ENCODE data around the gene ACAP3. TPM values are rescaled to one million over a fixed set of nuclear protein-coding genes. Genes with fewer than 3 reads are reported as not detected.

Gene ACAP3
- total RNA-seq, 1 experiment from 2014 or later, result 28.1 TPM

DNA sequence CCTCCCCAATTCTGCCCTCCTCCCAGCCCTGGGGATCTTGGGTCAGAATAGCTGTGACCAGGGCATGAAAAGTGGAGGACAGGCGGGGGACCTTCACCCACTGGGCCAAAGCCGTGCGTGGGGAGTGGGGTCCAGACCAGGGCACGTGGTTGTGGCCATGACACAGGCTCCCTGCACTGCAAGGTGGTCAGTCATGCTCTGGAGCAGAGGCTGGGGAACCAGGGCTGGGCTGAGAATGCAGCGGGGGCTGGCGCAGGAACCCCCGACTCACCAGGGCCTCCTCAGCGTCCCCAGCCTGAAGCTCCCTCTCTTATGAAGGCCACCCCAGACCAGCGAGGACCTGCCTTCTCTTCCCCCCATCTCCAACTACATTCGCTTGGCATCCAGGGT, 38.8 kb upstream of the ACAP3 start:
- no peaks in the 10 kb centered on the region for H3K9me3 ChIP-seq (ENCODE audit: low read length)
- H3K9ac ChIP-seq (ENCODE audit: low read length), result peak overlapping the region; percentile 99; the same call in 1 of the 2 replicates
- H3K9me2 ChIP-seq (replicated peaks; ENCODE audit: insufficient read depth, low read length), result no peaks in the 10 kb centered on the region
- H3K4me3 ChIP-seq (ENCODE audit: low read length), result peak overlapping the region; percentile 99; the same call in 1 of the 2 replicates
- H3K27ac ChIP-seq (ENCODE audit: low read length), result no peak overlapping the region
- no peaks in the 10 kb centered on the region; the same call in 1 of the 2 replicates for H3K36me3 ChIP-seq (ENCODE audit: insufficient read depth, low read length)
- no peaks in the 10 kb centered on the region for H3K27me3 ChIP-seq (ENCODE audit: low read length)
- peaks cover 39% of the 10 kb centered on the region; the same call in 1 of the 2 replicates for H4K20me1 ChIP-seq (ENCODE audit: insufficient read depth, low read depth, low read length)
- peaks cover 58% of the 10 kb centered on the region for H3K79me2 ChIP-seq (ENCODE audit: low read length)
- H3K4me1 ChIP-seq (ENCODE audit: low read length), result peaks cover 36% of the 10 kb centered on the region
- no peak for DNase-seq
- no peak overlapping the region for H2AFZ ChIP-seq (ENCODE audit: low read length)
- H3K4me2 ChIP-seq (ENCODE audit: low read depth, low read length, poor library complexity, severe bottlenecking), result peak overlapping the region; percentile 94

DNA sequence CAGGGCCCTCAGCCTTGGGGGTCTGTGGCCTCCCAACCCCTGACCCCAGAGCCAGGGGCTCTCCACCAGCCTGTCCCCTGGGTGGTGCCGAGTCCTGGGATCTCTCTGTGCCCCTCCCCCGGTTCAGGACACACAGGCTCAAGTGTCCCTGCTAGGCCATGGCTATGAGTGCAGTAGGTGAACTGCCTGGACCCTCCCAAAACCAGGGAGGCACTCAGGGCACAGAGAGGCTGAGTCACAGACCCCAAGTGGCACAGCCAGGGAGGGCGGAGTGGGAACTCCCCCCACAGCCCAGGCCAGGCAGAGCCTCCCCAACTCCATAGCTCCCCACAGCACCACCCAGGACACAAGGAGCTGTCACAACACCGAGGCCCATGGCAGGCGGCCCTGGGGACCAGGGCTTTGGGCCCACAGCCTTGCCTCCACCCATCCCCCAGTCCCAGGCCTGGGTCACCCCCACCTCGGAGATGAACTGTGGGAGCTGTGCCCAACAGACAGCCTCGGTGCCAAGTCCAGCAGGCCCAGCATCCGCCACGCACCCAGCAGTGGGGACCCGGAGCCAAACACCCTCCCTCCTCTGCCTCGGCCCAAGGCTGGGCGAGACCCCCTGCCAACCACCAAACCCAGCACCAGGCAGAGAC, 38.2 kb upstream of the ACAP3 start:
- Histone ChIP-seq H3K4me3 (ENCODE audit: low read length) (no peak overlapping the region), H3K27ac (ENCODE audit: low read length) (no peak overlapping the region), H3K36me3 (ENCODE audit: insufficient read depth, low read length) (no peaks in the 10 kb centered on the region; the same call in 1 of the 2 replicates), H3K9ac (ENCODE audit: low read length) (peak overlapping the region; percentile 20), H3K79me2 (ENCODE audit: low read length) (peaks cover 58% of the 10 kb centered on the region), H4K20me1 (ENCODE audit: insufficient read depth, low read depth, low read length) (peaks cover 39% of the 10 kb centered on the region; the same call in 1 of the 2 replicates), H3K4me1 (ENCODE audit: low read length) (peaks cover 34% of the 10 kb centered on the region), H2AFZ (ENCODE audit: low read length) (no peak overlapping the region), H3K27me3 (ENCODE audit: low read length) (no peaks in the 10 kb centered on the region), H3K4me2 (ENCODE audit: low read depth, low read length, poor library complexity, severe bottlenecking) (peak overlapping the region; percentile 7), H3K9me3 (ENCODE audit: low read length) (no peaks in the 10 kb centered on the region), H3K9me2 (replicated peaks; ENCODE audit: insufficient read depth, low read length) (no peaks in the 10 kb centered on the region)
- DNase-seq, result no peak

DNA sequence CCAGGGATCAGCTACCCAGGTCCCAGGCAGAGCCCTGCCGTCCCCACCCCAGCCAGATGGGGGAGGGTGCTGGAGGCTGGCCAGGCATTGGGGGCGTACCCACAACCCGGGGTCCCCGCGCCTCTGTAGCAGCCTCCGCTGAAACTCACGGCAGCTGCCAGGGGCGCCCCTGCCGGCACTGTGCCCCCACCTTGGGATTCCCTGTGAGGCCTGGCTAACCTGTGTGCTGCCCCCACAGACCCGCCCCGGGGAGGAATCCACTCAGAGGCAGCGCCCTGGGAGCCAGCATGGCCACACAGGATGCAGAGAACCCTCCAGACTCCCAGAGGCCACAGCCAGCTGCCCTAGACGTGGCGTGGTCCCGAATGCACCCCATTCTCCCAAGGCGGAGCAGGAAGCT, 37.7 kb upstream of the ACAP3 start:
- Histone ChIP-seq H3K4me1 (ENCODE audit: low read length) (peaks cover 34% of the 10 kb centered on the region), H3K79me2 (ENCODE audit: low read length) (peaks cover 58% of the 10 kb centered on the region), H3K27ac (ENCODE audit: low read length) (no peak overlapping the region), H4K20me1 (ENCODE audit: insufficient read depth, low read depth, low read length) (peaks cover 39% of the 10 kb centered on the region; the same call in 1 of the 2 replicates), H2AFZ (ENCODE audit: low read length) (no peak overlapping the region), H3K9ac (ENCODE audit: low read length) (peak overlapping the region; percentile 20; the same call in 1 of the 2 replicates), H3K9me3 (ENCODE audit: low read length) (no peaks in the 10 kb centered on the region), H3K4me2 (ENCODE audit: low read depth, low read length, poor library complexity, severe bottlenecking) (peak overlapping the region; percentile 7), H3K36me3 (ENCODE audit: insufficient read depth, low read length) (peaks cover 3% of the 10 kb centered on the region; the same call in 1 of the 2 replicates), H3K4me3 (ENCODE audit: low read length) (no peak overlapping the region), H3K9me2 (replicated peaks; ENCODE audit: insufficient read depth, low read length) (no peaks in the 10 kb centered on the region), H3K27me3 (ENCODE audit: low read length) (no peaks in the 10 kb centered on the region)
- DNase-seq, result no peak

DNA sequence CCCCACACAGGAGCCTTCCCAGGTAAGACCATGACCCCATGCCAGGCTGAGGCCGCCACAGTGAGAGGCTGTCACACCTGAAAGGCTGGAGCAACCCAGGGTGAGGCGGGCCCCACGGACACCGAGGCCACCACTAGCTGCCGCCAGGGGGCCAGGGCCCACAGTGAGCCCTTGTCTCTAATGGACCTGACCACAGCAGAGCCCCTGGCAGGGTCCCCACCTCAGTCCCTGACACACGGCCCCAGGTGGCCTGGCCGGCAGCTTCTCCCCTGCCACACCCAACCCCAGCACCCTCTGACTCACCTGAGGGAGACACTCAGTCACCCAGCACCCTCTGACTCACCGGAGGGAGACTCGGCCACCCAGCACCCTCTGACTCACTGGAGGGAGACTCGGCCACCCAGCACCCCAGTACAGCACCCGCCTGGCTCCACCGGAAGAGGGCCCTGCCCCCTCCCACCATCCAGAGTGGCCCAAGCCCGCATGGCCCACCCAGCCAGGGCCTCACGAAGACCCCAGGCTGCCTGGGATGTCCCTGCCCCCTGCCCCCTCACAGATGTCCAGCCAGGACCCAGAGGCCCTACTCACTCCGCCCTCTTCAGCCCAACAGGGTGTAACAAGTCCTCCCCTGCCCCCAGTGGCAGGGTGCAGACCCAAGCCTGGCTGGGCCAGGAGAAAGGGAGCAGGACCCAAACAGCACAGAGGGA, 37.1 kb upstream of the ACAP3 start:
- peaks cover 39% of the 10 kb centered on the region; the same call in 1 of the 2 replicates for H4K20me1 ChIP-seq (ENCODE audit: insufficient read depth, low read depth, low read length)
- H3K27me3 ChIP-seq (ENCODE audit: low read length), result no peaks in the 10 kb centered on the region
- H3K4me3 ChIP-seq (ENCODE audit: low read length), result no peak overlapping the region
- H2AFZ ChIP-seq (ENCODE audit: low read length), result no peak overlapping the region
- H3K4me2 ChIP-seq (ENCODE audit: low read depth, low read length, poor library complexity, severe bottlenecking), result no peak overlapping the region
- H3K4me1 ChIP-seq (ENCODE audit: low read length), result peaks cover 34% of the 10 kb centered on the region
- no peak overlapping the region for H3K27ac ChIP-seq (ENCODE audit: low read length)
- DNase-seq, result peak; percentile 71
- peaks cover 3% of the 10 kb centered on the region; the same call in 1 of the 2 replicates for H3K36me3 ChIP-seq (ENCODE audit: insufficient read depth, low read length)
- H3K9ac ChIP-seq (ENCODE audit: low read length), result no peak overlapping the region
- H3K79me2 ChIP-seq (ENCODE audit: low read length), result peaks cover 58% of the 10 kb centered on the region
- H3K9me3 ChIP-seq (ENCODE audit: low read length), result no peaks in the 10 kb centered on the region
- H3K9me2 ChIP-seq (replicated peaks; ENCODE audit: insufficient read depth, low read length), result no peaks in the 10 kb centered on the region

DNA sequence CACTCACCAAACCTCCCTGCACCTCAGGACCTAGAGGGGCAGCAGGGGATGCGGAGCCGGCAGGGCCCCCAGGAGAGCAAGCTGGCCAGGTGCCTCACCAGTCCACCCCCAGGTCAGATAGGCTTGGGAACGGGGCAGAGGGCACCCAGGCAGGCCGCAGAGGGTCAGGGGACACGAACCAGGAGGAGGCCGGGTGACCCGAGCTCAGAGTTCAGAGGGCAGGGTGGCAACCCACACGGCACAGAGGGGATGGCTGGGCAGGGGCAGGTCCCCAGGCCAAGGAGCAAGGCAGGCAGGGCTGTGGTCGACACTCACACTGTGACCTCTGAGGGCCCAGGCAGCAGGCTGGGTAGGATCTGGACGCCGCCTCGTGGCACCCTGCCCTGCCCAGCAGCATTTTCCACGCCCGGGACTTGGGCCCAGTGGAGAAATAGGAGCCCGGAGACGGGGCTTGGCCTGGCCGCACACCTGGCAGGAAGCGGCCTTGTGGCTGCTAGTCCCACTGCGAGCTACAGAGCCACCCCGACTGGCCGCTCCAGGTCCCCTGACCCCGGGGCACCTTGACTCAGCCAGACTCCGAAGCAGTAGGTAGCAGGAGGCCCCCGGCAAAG, 36.2 kb upstream of the ACAP3 start:
- Histone ChIP-seq H3K79me2 (ENCODE audit: low read length) (peaks cover 58% of the 10 kb centered on the region), H3K4me2 (ENCODE audit: low read depth, low read length, poor library complexity, severe bottlenecking) (no peak overlapping the region), H3K9me2 (replicated peaks; ENCODE audit: insufficient read depth, low read length) (no peaks in the 10 kb centered on the region), H3K9me3 (ENCODE audit: low read length) (no peaks in the 10 kb centered on the region), H3K4me1 (ENCODE audit: low read length) (peaks cover 34% of the 10 kb centered on the region), H3K27me3 (ENCODE audit: low read length) (no peaks in the 10 kb centered on the region), H2AFZ (ENCODE audit: low read length) (no peak overlapping the region), H3K27ac (ENCODE audit: low read length) (no peak overlapping the region), H4K20me1 (ENCODE audit: insufficient read depth, low read depth, low read length) (peaks cover 39% of the 10 kb centered on the region; the same call in 1 of the 2 replicates), H3K9ac (ENCODE audit: low read length) (no peak overlapping the region), H3K36me3 (ENCODE audit: insufficient read depth, low read length) (peaks cover 3% of the 10 kb centered on the region; the same call in 1 of the 2 replicates), H3K4me3 (ENCODE audit: low read length) (no peak overlapping the region)
- DNase-seq, result no peak

DNA sequence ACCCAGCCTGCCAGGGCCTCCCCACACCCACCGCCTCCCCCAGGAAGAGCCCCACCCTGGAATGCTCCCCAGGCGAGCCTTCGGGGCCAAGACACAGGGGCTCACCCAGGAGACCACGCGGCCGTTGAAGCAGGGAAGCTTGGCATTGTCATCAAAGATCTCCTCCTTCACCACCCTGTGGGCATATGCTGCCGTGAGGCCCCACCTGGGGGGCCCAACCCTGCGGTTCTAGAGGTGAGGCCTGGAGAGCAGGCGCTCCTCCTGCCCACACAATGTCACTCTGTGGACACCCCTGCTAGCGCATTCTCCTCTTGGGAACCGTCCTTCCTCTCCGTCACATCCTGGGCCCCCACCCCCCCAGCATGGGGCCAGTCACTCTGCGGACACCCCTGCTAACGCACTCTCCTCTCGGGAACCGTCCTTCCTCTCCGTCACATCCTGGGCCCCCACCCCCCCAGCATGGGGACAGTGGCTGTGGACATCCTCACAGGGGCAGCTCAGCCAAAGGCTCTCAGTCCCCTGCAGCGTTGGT, 34.9 kb upstream of the ACAP3 start:
- peaks cover 46% of the 10 kb centered on the region for H3K79me2 ChIP-seq (ENCODE audit: low read length)

DNA sequence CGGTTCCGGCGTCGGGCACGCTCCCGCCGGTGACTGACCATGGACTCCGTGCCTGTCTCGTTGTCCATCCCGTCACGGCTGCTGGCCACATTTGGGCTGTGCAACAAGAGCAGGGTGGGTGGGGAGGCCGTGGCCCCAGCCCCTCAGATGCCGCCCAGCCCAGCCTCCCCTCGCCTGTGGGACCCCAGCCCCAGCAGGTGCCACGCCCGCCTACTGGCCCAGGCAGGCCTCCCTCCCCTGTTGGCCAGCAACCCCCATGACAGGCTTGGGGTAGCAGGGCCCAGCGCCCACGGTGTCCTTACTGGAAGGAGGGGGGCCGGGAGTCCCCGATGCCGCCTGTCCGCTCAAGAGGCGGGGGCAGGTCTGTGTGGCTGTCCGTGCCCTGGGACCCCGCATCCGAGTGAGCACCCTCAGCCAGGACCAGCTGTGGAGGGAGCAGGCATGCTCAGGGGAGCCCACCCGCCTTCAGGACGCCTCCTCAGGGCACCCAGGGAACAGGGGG, 34.4 kb upstream of the ACAP3 start:
- Histone ChIP-seq H3K4me3 (ENCODE audit: low read length) (no peak overlapping the region), H2AFZ (ENCODE audit: low read length) (no peak overlapping the region), H3K36me3 (ENCODE audit: insufficient read depth, low read length) (peaks cover 5% of the 10 kb centered on the region; the same call in 1 of the 2 replicates), H3K9me3 (ENCODE audit: low read length) (no peaks in the 10 kb centered on the region), H3K4me1 (ENCODE audit: low read length) (peaks cover 26% of the 10 kb centered on the region), H3K9me2 (replicated peaks; ENCODE audit: insufficient read depth, low read length) (no peaks in the 10 kb centered on the region), H3K27ac (ENCODE audit: low read length) (no peak overlapping the region), H4K20me1 (ENCODE audit: insufficient read depth, low read depth, low read length) (peaks cover 36% of the 10 kb centered on the region), H3K79me2 (ENCODE audit: low read length) (peaks cover 40% of the 10 kb centered on the region), H3K27me3 (ENCODE audit: low read length) (no peaks in the 10 kb centered on the region), H3K4me2 (ENCODE audit: low read depth, low read length, poor library complexity, severe bottlenecking) (no peak overlapping the region), H3K9ac (ENCODE audit: low read length) (no peak overlapping the region)
- DNase-seq, result no peak

More for the DNA sequence above, 34.9 kb upstream of the ACAP3 start:
- no peak overlapping the region for H3K4me3 ChIP-seq (ENCODE audit: low read length)
- H3K9me3 ChIP-seq (ENCODE audit: low read length), result no peaks in the 10 kb centered on the region
- no peaks in the 10 kb centered on the region for H3K9me2 ChIP-seq (replicated peaks; ENCODE audit: insufficient read depth, low read length)
- peaks cover 37% of the 10 kb centered on the region; the same call in 1 of the 2 replicates for H4K20me1 ChIP-seq (ENCODE audit: insufficient read depth, low read depth, low read length)
- no peak overlapping the region for H2AFZ ChIP-seq (ENCODE audit: low read length)
- DNase-seq, result no peak
- H3K4me2 ChIP-seq (ENCODE audit: low read depth, low read length, poor library complexity, severe bottlenecking), result no peak overlapping the region
- H3K9ac ChIP-seq (ENCODE audit: low read length), result no peak overlapping the region
- peaks cover 29% of the 10 kb centered on the region for H3K4me1 ChIP-seq (ENCODE audit: low read length)
- no peaks in the 10 kb centered on the region for H3K27me3 ChIP-seq (ENCODE audit: low read length)
- H3K27ac ChIP-seq (ENCODE audit: low read length), result no peak overlapping the region
- peaks cover 3% of the 10 kb centered on the region; the same call in 1 of the 2 replicates for H3K36me3 ChIP-seq (ENCODE audit: insufficient read depth, low read length)
